ENCODE data around the gene ADD1.

ADD1 gene

DNA sequence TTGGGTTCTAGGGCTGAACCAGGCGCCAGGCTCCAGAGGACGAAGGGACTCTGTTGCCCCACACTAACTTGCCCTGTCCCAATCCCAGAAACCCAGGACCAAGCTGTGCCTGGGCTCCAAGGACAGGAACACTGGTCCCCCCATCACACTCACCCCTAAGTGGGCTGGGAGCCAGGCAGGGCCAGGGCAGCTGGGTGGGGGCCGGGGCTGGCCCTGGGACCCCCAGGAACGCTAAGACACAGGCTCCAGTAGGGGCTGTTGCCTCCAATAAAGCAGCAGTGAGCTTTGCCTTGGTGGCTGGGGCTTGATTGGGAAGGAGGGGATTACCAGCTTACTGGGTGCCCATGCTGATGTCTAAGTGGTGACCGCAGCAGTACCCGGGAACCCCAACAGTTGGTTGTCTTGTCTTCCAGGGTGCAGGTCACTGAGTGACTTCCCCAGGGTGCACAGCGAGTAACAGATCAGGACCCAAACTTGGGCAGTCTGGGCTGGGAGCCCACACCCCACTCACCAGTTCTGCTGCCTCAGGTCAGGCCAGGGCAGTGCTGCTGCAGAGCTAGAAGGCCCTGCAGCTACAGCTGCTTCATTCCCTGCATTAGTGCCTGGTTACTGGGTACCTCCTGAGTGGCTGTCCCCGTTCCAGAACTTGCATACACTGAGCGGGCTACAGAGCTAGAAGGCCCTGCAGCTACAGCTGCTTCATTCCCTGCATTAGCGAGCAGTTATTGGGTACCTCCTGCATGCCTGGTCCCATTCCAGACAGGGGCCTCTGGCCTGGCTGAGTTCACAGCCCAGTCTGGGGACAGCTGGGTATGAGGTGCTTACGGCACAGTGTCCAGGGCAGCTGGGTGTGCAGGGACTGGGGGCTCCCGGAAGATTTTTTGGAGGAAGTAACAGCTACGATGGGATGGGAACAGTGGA, 9.4 kb upstream of the ADD1 start:
- DNase-seq (ENCODE audit: low read depth, low spot score) = no peak

- DNase-seq (ENCODE audit: low read depth, low spot score) = no peak
Measured at GRCh38 chr4:2835978-2836377, 7.7 kb upstream of the ADD1 start.

DNA sequence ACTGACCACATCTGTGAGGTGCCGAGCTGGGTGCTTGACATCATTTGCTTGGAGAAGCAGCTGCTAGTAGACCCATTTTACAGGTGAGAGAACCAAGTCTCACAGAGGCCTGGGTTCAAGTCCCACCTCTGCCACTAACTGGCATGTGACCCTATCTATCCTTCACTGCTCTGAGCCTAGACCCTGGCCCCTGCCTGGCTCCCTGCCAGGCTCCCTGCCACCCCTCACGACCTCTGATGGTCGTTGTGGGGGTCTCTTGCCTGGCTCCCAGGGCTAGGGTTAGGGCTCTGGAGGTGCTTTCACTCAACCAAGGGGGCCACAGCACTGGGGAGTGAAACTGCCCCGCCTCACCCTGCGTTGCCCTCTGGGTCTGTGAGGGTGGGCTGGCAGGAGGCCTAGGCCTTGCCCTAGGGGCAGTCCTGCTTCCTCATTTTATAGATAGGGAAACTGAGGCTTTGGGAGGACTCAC, 7.2 kb upstream of the ADD1 start:
- DNase-seq (ENCODE audit: low read depth, low spot score) = no peak

DNA sequence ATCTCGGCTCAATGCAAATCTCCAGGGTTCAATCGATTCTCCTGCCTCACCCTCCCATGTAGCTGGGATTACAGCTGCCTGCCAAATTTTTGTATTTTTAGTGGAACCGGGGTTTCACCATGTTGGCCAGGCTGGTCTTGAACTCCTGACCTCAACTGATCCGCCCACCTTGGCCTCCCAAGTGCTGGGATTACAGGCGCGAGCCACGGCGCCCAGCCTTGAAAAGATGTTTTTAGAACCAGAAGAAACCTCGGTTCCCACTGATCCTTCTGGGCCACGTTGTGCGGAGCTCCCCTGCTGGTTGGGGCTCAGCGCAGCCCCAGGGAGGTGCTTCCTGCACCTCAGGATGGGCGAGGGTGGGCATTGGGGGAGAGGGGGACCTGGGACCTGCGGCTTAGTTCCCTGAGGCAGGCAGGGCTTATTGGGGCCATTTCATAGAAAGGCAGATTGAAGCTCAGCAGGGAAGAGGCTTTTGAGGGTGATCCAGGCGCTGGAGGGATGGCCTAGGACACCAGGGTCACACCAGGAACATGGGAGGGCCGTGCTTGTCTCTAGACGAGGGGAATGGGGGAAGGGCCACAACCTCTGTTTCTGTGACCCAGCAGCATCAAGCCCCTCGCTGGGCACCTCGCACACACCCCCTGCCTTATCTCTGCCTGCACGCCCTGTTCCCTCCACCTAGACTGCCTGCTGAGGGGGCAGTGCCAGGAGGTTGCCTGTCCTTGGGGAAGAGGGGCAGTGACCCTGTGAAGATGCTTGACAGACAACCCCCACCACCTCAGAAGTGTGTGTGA, 6.3 kb upstream of the ADD1 start:
- no peak for DNase-seq (ENCODE audit: low read depth, low spot score)

DNA sequence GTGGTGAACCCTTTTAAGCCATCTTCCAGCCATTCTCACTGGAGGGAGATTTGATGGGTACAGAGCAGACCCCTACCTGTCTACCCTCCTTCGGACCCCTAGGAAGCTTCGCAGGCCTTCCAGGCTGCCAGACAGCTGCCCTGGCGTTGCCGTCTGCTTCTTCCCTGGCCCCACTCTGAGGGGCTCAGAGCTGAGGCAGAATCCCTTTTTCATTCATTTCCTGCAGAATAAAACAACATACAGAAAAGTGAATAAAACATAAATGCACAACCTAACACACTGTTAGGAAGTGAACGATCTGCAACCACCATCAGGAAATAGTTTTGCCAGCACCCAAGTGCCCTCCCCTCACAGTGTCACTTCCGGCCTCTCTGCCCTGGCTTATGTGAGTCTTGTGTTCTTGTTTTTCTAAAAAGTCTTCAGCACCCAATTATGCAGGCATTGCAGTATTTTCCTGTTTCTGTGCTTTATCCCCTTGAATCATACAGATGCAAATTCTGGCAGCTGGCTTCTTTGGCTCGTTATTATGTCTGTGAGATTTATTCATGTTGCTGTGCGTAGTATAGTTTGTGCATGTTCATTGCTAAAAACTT, 5.6 kb upstream of the ADD1 start:
- peak; percentile 54 for DNase-seq (ENCODE audit: low read depth, low spot score)

- no peak for DNase-seq (ENCODE audit: low read depth, low spot score)
Measured at GRCh38 chr4:2839060-2839459, 4.6 kb upstream of the ADD1 start.

- peak; percentile 32 for DNase-seq (ENCODE audit: low read depth, low spot score)
Measured at GRCh38 chr4:2842687-2843262, 869 bp upstream of the ADD1 start.

GRCh38 chr4:2843941-2844584, 419 bp downstream of the ADD1 start:
- peak; percentile 56 for DNase-seq (ENCODE audit: low read depth, low spot score)

DNA sequence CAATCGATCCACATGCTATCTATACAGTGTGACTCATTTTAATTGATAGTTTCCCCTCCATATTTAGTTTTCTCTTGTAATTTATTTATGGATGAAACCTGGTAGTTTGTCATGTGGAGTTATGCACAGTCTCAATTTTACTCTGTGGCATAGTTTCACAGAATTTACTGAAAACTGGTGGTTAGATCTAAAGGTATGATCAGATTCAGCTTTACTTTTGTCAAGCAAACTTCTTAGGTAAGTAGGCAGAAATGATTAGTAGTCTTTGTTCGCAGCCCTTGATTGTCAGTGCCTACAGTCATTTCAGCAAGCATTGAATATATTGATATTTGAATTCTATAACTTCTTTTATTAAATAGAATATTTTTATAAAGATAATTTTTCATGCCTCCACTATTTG, 2.5 kb downstream of the ADD1 start:
- no peak for DNase-seq (ENCODE audit: low read depth, low spot score)

DNA sequence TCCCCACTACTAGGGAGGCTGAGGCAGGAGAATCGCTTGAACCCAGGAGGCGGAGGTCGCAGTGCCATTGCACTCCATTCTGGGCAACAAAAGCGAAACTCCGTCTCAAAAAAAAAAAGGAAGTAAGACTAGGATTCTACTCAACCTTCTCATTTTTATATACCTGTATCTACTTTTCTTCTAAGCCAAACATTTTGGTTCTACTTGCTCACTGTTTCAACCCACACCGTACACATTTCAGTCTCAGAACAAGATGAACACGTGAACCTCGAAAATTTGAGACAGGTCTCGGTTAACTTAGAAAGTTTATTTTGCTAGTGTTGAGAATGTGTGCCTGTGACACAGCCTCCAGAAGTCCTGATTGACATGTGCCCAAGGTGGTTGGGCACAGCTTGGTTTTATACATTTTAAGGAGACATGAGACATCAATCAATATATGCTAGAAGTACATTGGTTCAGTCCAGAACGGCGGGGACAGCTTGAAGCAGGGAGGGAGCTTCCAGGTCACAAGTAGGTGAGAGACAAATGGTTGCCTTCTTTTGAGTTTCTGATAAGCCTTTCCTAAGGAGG, 3.7 kb downstream of the ADD1 start:
- no peak for DNase-seq (ENCODE audit: low read depth, low spot score)

DNA sequence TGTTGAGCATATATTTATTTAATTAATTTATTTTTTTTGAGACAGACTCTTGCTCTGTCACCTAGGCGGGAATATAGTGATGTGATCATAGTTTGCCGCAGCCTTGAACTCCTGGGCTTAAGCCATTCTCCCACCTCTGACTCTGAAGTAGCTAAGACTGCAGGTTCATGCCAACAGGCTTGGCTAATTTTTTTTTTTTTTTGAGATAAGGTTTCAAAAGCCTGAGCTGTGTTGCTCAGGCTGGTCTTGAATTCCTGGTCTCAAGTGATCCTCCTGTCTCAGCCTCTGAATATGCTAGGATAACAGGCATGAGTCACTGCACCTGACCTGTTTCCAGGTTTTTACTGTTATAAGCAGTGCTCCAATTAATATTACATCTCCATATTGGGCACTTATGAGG, 4.8 kb downstream of the ADD1 start:
- peak; percentile 23 for DNase-seq (ENCODE audit: low read depth, low spot score)

DNA sequence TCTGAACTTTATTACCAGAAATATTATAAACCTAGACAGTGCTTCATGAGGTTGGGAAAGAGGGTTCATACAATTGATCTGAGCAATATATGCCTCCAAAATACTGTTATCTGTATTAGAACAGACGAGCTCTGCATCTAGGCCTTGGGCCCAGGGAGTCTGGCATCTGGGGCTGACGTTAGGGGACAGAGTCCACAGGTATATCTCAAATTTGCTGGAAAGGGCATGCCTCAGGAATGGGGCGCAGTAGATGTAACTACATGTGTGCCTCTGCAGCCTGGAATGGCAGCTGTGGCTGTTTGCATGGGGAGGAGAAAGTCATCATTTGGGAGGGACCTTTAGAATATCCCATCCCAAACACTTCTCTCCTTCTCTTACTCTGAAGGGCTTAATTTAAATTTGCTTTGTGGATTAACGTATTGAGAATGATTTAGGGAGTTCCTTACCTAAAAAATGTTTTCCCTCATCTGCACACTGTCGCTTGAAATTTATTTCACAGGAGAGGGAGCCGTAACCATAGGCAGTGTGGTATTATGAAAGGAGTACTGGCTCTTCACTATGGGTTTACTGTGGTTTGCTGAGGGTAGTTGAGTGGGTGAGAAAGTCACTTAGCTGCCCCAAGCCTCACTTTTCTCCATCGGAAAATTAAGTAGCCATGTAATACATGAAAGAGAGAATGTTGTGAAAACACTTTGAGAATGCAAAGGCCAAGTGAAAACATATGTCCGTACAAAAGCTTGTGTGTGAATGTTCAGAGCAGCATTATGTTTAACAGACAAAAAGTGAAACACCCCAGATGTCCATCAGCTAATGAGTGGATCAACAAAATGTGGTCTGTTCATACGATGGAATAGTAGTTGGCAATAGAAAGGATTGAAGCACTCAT, 5.9 kb downstream of the ADD1 start:
- DNase-seq (ENCODE audit: low read depth, low spot score) = no peak

- DNase-seq (ENCODE audit: low read depth, low spot score) = peak; percentile 34
Measured at GRCh38 chr4:2850966-2851798, 7.5 kb downstream of the ADD1 start.

- DNase-seq (ENCODE audit: low read depth, low spot score) = no peak
Measured at GRCh38 chr4:2852481-2852921, 8.9 kb downstream of the ADD1 start.

DNA sequence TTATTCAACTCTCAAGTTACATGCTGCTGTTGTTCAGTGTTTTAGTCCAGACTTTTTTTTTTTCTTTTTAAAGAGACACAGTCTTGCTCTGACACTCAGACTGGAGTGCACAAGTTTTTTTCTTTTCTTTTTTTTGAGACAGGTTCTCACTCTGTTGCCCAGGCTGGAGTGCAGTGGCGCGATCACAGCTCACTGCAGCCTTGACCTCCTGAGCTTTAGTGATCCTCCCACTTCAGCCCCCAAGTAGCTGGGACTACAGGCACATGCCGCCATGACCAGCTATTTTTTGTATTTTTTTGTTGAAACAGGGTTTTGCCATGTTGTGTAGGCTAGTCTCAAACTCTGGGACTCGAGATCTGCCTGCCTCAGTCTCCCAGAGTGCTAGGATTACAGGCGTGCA, 11.9 kb downstream of the ADD1 start:
- no peak for DNase-seq (ENCODE audit: low read depth, low spot score)

DNA sequence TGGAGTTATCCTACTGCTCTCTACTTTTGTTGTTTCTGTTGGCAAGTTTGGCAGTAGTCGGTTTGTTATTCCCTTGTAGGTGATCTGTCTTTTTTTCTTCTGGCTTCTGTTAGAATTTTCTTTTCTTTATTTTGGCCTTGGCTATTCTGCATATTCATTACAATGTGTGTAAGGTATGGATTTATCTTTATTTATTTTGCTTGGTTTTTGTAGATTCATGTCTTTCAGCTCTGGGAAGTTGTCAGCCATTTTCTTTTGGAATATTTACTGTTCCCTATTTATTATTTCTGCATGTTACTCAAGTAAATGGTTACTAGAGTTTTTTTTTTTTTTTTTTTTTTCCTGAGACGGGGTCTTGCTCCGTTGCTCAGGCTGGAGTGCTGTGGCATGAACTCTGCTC, 12.6 kb downstream of the ADD1 start:
- DNase-seq (ENCODE audit: low read depth, low spot score) = no peak

- DNase-seq (ENCODE audit: low read depth, low spot score) = no peak
Measured at GRCh38 chr4:2857349-2857927, 13.8 kb downstream of the ADD1 start.

DNA sequence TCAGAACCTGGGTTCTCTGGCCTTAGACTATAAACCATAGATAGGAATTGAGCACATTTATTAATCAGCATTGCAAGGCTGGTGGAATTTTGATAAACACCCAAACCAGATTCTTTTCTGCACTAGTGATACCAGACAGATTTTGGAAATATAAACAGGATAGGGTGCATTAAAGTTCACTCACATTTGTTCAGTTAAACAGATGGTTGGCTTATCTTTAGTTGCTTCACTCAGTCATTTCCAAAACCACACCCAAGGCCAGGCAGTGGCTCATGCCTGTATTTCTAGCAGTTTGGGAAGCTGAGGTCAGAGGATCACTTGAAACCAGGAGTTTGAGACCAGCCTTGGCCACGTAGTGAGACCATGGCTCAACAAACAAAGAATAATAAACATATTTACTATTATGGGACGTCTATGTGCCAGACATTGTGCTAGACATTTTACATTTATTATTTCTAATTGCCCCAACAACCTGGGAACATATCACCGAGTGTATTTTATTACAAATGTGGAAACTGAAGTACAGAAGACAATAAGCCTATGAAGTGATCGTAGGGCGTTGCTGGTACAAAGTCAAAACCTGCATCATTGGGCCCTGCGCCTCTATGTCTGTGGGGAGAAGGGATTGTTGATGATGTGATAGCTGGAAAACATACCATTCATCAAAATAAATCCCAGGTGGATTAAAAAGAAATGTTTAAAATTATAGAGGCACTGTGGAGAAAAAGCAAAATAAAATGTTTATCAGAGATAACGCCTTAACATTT, 15.0 kb downstream of the ADD1 start:
- DNase-seq (ENCODE audit: low read depth, low spot score) = no peak
